ENCODE results near the gene LMLN. TPM values are rescaled to one million over a fixed set of nuclear protein-coding genes. Genes with fewer than 3 reads are reported as not detected.
"Not testable (repeated sequence)": the region's sequence is repeated elsewhere in the genome, so short reads cannot be mapped to it uniquely, and the experiment has no call there.

Gene LMLN
- total and polyA plus RNA-seq, 9 donors: 2.3 to 4.0 (median 3.0) TPM

DNA sequence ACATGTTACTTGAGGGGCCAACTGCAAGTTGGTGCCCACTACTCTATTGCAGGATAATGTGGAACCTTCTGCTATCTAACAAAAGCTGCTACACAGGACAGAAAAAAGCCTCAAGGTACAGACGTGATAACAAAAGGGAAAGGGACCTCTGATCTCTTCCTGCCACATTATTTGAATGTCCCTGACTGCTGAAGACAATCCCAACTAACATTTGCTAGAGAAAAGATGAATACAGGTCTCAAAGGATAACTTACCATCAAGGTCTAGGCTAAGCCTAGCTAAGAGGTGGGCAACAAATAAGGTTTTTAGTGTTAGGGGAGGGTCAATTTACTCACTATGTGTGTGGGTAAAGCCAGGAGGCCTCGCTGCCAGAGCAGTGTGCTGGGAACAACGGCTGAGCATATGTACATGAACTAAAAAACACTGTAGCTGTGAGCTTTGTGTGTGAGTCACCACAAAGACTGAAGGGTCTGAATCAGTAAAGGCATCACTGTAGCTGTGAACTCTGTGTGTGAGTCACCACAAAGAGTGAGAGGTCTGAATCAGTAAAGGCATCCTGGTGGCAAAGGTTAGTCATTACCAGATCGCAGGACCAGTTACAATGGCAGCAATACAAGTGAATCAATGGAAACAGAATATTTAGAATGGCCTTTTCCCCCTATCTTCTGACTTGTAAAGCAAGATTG is 111.7 kb downstream of the LMLN start:
- no peaks in the 10 kb centered on the region for H3K4me1 ChIP-seq (ENCODE audit: control insufficient read depth, insufficient read depth, low read length)
- H3K9me3 ChIP-seq (replicated peaks; ENCODE audit: control insufficient read depth, low read depth, low read length): no peaks in the 10 kb centered on the region
- no peak for DNase-seq
- H3K4me3 ChIP-seq (ENCODE audit: low read length): no peak overlapping the region
- H3K36me3 ChIP-seq (ENCODE audit: control insufficient read depth, insufficient read depth, low read length): no peaks in the 10 kb centered on the region
- WGBS (ENCODE audit: insufficient coverage): 69% methylated on average over 2 of the region's 4 CpGs
- H3K27me3 ChIP-seq (ENCODE audit: control insufficient read depth, insufficient read depth, low read length): peaks cover 10% of the 10 kb centered on the region
- no peak overlapping the region for H3K27ac ChIP-seq (ENCODE audit: low read length)

- DNase-seq: no peak
- H3K27ac ChIP-seq (ENCODE audit: low read length): no peak overlapping the region
- peaks cover 3% of the 10 kb centered on the region for H3K9me3 ChIP-seq (replicated peaks; ENCODE audit: control insufficient read depth, low read depth, low read length)
- H3K36me3 ChIP-seq (ENCODE audit: control insufficient read depth, insufficient read depth, low read length): no peaks in the 10 kb centered on the region
- H3K4me1 ChIP-seq (ENCODE audit: control insufficient read depth, insufficient read depth, low read length): peaks cover 8% of the 10 kb centered on the region
- H3K4me3 ChIP-seq (ENCODE audit: low read length): no peak overlapping the region
- peaks cover 44% of the 10 kb centered on the region for H3K27me3 ChIP-seq (ENCODE audit: control insufficient read depth, insufficient read depth, low read length)
- WGBS (ENCODE audit: insufficient coverage): 80% methylated on average over 1 of the region's 8 CpGs
Observed at GRCh38 chr3:198076722-198077308, 116.8 kb downstream of the LMLN start.

DNA sequence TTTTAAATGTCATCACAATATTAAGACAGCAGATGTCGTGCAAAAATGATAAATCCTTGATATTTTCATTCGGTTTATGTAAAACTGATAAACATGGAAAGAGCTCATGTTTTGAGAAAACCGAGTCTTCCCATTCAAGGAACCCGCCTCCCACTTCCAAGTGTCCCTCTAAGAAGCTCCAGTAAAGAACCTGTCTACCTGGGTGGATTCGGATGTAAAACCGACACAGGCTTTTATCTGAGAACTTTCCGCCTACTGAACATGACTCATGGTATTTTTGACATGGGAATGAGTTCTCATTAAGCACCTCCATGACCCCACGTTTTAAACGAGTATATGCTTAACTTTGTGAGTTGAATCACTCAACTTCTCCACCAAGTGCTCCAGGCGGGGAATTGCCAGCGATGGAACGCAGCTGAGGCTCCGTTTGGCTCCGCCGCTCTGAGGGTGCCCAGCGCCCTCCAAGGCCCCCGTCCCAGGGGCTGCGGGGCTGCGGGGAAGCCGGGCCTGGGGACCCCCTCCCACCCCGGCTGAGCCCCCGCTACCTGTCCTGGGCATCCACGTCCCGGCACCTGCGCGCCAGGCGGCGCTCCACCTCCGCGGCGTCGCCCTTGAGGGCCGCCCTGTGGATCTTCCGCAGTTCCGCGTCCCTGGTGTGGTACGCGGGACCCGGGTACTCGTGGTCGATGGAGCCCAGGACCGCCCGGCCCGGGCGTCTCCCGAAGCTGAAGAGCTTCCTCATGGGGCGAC is 119.9 kb downstream of the LMLN start:
- DNase-seq: peak; percentile 6
- H3K27ac ChIP-seq (ENCODE audit: low read length): no peak overlapping the region

GRCh38 chr3:198080521-198081384 is 120.7 kb downstream of the LMLN start:
- Histone ChIP-seq H3K4me3 (ENCODE audit: low read length) (peak overlapping the region; percentile 34), H3K27me3 (ENCODE audit: control insufficient read depth, insufficient read depth, low read length) (peaks cover 43% of the 10 kb centered on the region), H3K27ac (ENCODE audit: low read length) (no peak overlapping the region), H3K9me3 (replicated peaks; ENCODE audit: control insufficient read depth, low read depth, low read length) (peaks cover 3% of the 10 kb centered on the region), H3K4me1 (ENCODE audit: control insufficient read depth, insufficient read depth, low read length) (peaks cover 8% of the 10 kb centered on the region), H3K36me3 (ENCODE audit: control insufficient read depth, insufficient read depth, low read length) (no peaks in the 10 kb centered on the region)
- under 1% methylated on average over 86 of the region's 86 CpGs for WGBS (ENCODE audit: insufficient coverage)
- peak; percentile 71 for DNase-seq

More for the DNA sequence above, 119.9 kb downstream of the LMLN start:
- Histone ChIP-seq H3K36me3 (ENCODE audit: control insufficient read depth, insufficient read depth, low read length) (no peaks in the 10 kb centered on the region), H3K9me3 (replicated peaks; ENCODE audit: control insufficient read depth, low read depth, low read length) (peaks cover 3% of the 10 kb centered on the region), H3K4me3 (ENCODE audit: low read length) (peak overlapping the region; percentile 34), H3K4me1 (ENCODE audit: control insufficient read depth, insufficient read depth, low read length) (peaks cover 8% of the 10 kb centered on the region), H3K27me3 (ENCODE audit: control insufficient read depth, insufficient read depth, low read length) (peaks cover 41% of the 10 kb centered on the region)
- WGBS (ENCODE audit: insufficient coverage): 4% methylated on average over 38 of the region's 47 CpGs

- H3K27me3 ChIP-seq (ENCODE audit: control insufficient read depth, insufficient read depth, low read length): peaks cover 43% of the 10 kb centered on the region
- no peaks in the 10 kb centered on the region for H3K36me3 ChIP-seq (ENCODE audit: control insufficient read depth, insufficient read depth, low read length)
- H3K27ac ChIP-seq (ENCODE audit: low read length): no peak overlapping the region
- H3K4me3 ChIP-seq (ENCODE audit: low read length): no peak overlapping the region
- DNase-seq: no peak
- H3K4me1 ChIP-seq (ENCODE audit: control insufficient read depth, insufficient read depth, low read length): peaks cover 8% of the 10 kb centered on the region
- 11% methylated on average over 33 of the region's 33 CpGs for WGBS (ENCODE audit: insufficient coverage)
- H3K9me3 ChIP-seq (replicated peaks; ENCODE audit: control insufficient read depth, low read depth, low read length): peaks cover 3% of the 10 kb centered on the region
Observed at GRCh38 chr3:198081421-198081844, 121.4 kb downstream of the LMLN start.

- DNase-seq; H3K4me1 ChIP-seq (ENCODE audit: control insufficient read depth, insufficient read depth, low read length); H3K36me3 ChIP-seq (ENCODE audit: control insufficient read depth, insufficient read depth, low read length); H3K9me3 ChIP-seq (replicated peaks; ENCODE audit: control insufficient read depth, low read depth, low read length); H3K4me3 ChIP-seq (ENCODE audit: low read length); H3K27ac ChIP-seq (ENCODE audit: low read length): not testable (repeated sequence)
- no CpG with 5 or more reads among the region's 4 CpGs for WGBS (ENCODE audit: insufficient coverage)
- peaks cover 38% of the 10 kb centered on the region for H3K27me3 ChIP-seq (ENCODE audit: control insufficient read depth, insufficient read depth, low read length)
Observed at GRCh38 chr3:198082226-198082625, 122.2 kb downstream of the LMLN start.

DNA sequence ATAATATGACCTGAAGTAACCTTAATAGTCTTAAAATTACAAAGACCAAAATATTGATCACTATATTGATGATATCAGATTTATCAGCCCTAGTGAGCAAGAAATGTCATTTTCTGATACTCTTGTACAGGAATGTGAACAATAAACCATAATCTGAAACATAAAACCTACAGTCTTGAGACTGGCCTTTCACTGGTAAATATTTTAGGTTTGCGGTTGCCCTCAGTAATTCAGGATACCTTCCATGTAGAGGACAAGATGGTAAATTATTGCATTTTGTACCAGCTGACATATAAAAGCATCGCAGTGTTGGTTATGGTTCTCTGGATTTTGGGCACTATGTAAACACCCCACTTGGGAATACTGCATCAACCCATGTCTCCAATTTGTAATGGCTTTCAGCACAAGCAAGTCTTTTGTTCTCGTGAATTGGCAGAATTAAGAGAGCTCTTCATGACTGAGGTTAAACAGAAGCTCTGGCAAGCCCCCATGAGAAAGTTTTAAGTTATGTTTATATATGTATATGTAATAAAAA is 128.5 kb downstream of the LMLN start:
- H3K4me1 ChIP-seq (ENCODE audit: control insufficient read depth, insufficient read depth, low read length): no peaks in the 10 kb centered on the region
- WGBS (ENCODE audit: insufficient coverage): 100% methylated on average over 1 of the region's 3 CpGs
- no peaks in the 10 kb centered on the region for H3K36me3 ChIP-seq (ENCODE audit: control insufficient read depth, insufficient read depth, low read length)
- no peak overlapping the region for H3K4me3 ChIP-seq (ENCODE audit: low read length)
- H3K27me3 ChIP-seq (ENCODE audit: control insufficient read depth, insufficient read depth, low read length): peaks cover 20% of the 10 kb centered on the region
- H3K27ac ChIP-seq (ENCODE audit: low read length): no peak overlapping the region
- no peak for DNase-seq
- no peaks in the 10 kb centered on the region for H3K9me3 ChIP-seq (replicated peaks; ENCODE audit: control insufficient read depth, low read depth, low read length)

DNA sequence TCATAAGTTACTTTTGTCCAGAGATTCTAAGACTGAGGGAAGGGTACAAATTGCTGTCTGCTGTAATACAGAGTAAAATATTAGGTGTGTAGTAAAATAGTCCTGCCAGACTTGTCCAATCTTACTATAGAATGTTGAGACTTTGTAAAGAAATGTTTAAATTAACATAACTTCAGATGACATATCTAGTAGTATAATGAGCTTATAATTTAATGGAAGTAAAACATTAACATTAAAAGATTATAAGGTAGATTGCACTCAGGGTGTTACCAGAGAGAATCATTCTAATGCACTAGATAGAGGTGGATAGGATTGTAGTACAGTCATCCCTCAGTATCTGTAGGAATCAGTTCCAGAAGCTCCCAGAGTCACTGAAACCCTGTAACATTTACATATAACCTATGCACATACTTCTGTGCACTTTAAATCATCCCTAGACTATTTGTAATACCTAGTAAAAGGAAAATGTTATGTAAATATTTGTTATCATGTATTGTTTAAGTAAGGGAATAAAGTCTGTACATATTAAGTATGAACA is 130.8 kb downstream of the LMLN start:
- no peaks in the 10 kb centered on the region for H3K4me1 ChIP-seq (ENCODE audit: control insufficient read depth, insufficient read depth, low read length)
- H3K27ac ChIP-seq (ENCODE audit: low read length): no peak overlapping the region
- H3K27me3 ChIP-seq (ENCODE audit: control insufficient read depth, insufficient read depth, low read length): peaks cover 20% of the 10 kb centered on the region
- H3K36me3 ChIP-seq (ENCODE audit: control insufficient read depth, insufficient read depth, low read length): no peaks in the 10 kb centered on the region
- no peak for DNase-seq
- no peaks in the 10 kb centered on the region for H3K9me3 ChIP-seq (replicated peaks; ENCODE audit: control insufficient read depth, low read depth, low read length)
- no peak overlapping the region for H3K4me3 ChIP-seq (ENCODE audit: low read length)

DNA sequence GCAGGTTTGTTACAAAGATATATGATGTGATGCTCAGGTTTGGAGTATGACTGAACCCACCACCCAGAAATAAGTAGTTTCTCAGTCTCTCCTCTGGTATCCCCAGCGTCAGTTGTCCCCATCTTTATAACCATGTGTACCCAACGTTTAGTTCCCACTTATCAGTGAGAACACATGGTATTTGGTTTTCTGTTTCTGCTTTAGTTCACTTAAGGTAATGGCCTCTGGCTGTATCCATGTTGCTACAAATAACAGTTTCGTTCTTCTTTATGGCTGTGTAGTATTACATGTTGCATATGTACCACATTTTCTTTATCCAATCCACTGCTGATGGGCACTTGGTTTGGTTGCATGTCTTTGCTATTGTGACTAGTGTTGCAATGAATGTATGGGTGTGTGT is 132.3 kb downstream of the LMLN start:
- WGBS (ENCODE audit: insufficient coverage): no CpG with 5 or more reads among the region's 3 CpGs
- no peak overlapping the region for H3K27ac ChIP-seq (ENCODE audit: low read length)
- no peaks in the 10 kb centered on the region for H3K4me1 ChIP-seq (ENCODE audit: control insufficient read depth, insufficient read depth, low read length)
- H3K36me3 ChIP-seq (ENCODE audit: control insufficient read depth, insufficient read depth, low read length): no peaks in the 10 kb centered on the region
- H3K4me3 ChIP-seq (ENCODE audit: low read length): no peak overlapping the region
- no peak for DNase-seq
- no peaks in the 10 kb centered on the region for H3K9me3 ChIP-seq (replicated peaks; ENCODE audit: control insufficient read depth, low read depth, low read length)
- peaks cover 19% of the 10 kb centered on the region for H3K27me3 ChIP-seq (ENCODE audit: control insufficient read depth, insufficient read depth, low read length)
